ENCODE data around the gene ATPAF1. TPM values are rescaled to one million over a fixed set of nuclear protein-coding genes. Genes with fewer than 3 reads are reported as not detected.
A peak's percentile ranks its signal among the peaks of the same experiment; 100 is the strongest.

ATPAF1 gene
- total and polyA plus RNA-seq, 7 donors, result 60.9 to 156 (median 100) TPM

DNA sequence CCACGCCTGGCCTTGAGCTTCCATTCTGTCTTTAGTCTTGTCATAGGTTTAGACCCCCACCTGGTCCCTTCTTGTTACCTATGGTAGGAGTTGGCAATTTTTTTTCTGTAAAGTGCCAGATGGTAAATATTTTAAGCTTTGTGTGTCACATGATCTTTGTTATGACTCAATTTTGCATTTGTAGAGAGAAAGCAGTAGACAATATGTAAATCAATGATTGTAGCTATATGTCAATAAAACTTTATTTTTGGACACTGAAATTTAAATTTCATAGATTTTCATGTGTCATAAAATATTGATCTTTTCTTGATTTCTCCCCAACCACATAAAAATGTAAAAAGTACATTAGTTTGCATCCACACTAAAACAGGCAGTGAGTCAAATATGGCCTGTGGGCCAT is 72.1 kb downstream of the ATPAF1 start:
- Histone ChIP-seq H3K4me3 (no peak overlapping the region), H3K4me1 (peaks cover 18% of the 10 kb centered on the region), H3K36me3 (ENCODE audit: insufficient read depth in 1 of 2, low read depth in 1 of 2) (peaks cover 4 to 32% of the 10 kb centered on the region in 2 donors), H3K9me3 (no peaks in the 10 kb centered on the region), H3K27ac (no peak overlapping the region), H3K27me3 (ENCODE audit: insufficient read depth in 3 of 3, low read length in 2 of 3) (no peaks in the 10 kb centered on the region)
- DNase-seq (no peak), ATAC-seq (no peak)
- 91 to 100% (median 100%) methylated on average over 1 of the region's 1 CpG for WGBS, 3 donors
- intact Hi-C loops (cut with DNase I), result no loop called here
- TF ChIP-seq, protein P1, sequence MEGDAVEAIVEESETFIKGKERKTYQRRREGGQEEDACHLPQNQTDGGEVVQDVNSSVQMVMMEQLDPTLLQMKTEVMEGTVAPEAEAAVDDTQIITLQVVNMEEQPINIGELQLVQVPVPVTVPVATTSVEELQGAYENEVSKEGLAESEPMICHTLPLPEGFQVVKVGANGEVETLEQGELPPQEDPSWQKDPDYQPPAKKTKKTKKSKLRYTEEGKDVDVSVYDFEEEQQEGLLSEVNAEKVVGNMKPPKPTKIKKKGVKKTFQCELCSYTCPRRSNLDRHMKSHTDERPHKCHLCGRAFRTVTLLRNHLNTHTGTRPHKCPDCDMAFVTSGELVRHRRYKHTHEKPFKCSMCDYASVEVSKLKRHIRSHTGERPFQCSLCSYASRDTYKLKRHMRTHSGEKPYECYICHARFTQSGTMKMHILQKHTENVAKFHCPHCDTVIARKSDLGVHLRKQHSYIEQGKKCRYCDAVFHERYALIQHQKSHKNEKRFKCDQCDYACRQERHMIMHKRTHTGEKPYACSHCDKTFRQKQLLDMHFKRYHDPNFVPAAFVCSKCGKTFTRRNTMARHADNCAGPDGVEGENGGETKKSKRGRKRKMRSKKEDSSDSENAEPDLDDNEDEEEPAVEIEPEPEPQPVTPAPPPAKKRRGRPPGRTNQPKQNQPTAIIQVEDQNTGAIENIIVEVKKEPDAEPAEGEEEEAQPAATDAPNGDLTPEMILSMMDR (IDR thresholded peaks at IDR 0.05), result no peak

DNA sequence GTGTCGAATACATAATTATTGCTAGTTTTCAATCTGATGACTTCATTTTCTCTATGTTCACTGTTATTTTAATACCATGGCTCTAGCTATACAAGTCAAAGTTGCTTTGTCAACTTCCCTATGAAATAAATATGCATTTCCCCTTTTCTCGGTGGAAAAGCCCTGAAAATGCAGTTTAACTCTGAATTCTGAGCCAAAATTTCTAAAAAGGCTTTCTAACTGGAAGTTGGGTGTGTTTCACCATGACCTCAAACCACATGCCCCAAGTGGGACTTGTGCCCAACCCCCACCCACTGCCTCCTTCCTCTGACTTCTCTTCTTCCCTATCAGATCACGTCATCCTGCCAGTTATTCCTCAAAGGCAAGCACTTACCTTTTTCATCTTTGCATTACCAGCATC is 73.0 kb downstream of the ATPAF1 start:
- Histone ChIP-seq H3K27me3 (ENCODE audit: insufficient read depth in 3 of 3, low read length in 2 of 3) (no peaks in the 10 kb centered on the region), H3K4me3 (no peak overlapping the region), H3K36me3 (ENCODE audit: insufficient read depth in 1 of 2, low read depth in 1 of 2) (peaks cover 7 to 41% of the 10 kb centered on the region in 2 donors), H3K27ac (no peak overlapping the region), H3K4me1 (peaks cover 14% of the 10 kb centered on the region), H3K9me3 (no peaks in the 10 kb centered on the region)
- ATAC-seq (no peak), DNase-seq (peak; percentile 65 to 79)
- intact Hi-C loops (cut with DNase I), result no loop called here
- 49 to 66% (median 57%) methylated on average over 3 of the region's 3 CpGs for WGBS, 3 donors
- TF ChIP-seq, protein P1 (IDR thresholded peaks at IDR 0.05), result no peak

DNA sequence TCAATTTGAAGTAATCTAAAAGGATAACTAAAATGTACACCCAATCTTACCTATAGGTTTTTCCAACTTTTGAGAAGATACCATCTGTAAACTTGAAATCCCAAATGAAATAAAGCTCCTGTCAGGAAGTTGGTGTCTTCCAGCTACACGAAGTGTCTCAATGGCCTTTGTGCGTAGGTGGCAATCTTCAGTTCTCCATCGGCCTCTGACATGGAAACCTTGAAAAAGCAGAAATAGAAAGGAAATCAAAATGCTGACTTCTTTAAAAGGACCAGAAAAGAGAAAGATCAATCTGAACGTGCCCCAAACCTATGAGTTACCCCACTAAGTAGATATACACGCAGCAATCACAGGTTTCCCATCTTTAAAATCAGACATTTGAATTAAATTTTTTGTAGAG is 74.1 kb downstream of the ATPAF1 start:
- Histone ChIP-seq H3K4me1 (peaks cover 6% of the 10 kb centered on the region), H3K27me3 (ENCODE audit: insufficient read depth in 3 of 3, low read length in 2 of 3) (no peaks in the 10 kb centered on the region), H3K27ac (no peak overlapping the region), H3K9me3 (no peaks in the 10 kb centered on the region), H3K36me3 (ENCODE audit: insufficient read depth in 1 of 2, low read depth in 1 of 2) (peaks cover 7 to 52% of the 10 kb centered on the region in 2 donors), H3K4me3 (no peak overlapping the region)
- WGBS, 3 donors, result 89 to 94% (median 92%) methylated on average over 5 of the region's 5 CpGs
- DNase-seq (no peak), ATAC-seq (no peak)
- intact Hi-C loops (cut with DNase I), result no loop called here
- TF ChIP-seq, protein P1 (IDR thresholded peaks at IDR 0.05), result no peak

DNA sequence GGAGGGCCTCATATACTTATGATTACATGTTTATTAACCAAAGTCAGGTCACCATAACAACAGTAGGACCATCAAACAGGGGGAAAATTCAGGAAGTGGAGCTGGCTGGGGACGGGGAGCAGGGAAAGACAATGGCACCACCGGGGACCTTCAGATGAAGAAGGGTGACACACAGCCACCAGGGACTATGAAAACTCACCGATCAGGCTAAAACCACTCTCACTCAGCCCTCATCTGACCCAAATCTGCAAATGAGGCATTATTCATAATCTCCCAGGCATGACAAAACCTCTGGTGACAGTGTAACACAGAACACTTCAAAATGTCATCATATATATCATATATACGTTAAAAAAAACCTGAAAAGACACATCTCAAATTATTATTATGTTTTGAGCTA is 75.3 kb downstream of the ATPAF1 start:
- TF ChIP-seq, protein P1 (IDR thresholded peaks at IDR 0.05), result no peak
- intact Hi-C loops (cut with DNase I), result no loop called here
- DNase-seq (no peak), ATAC-seq (no peak)
- H3K27ac ChIP-seq, result no peak overlapping the region
- H3K27me3 ChIP-seq (ENCODE audit: insufficient read depth in 3 of 3, low read length in 2 of 3), result no peaks in the 10 kb centered on the region
- H3K4me1 ChIP-seq, result no peaks in the 10 kb centered on the region
- WGBS, 3 donors, result 85 to 86% (median 85%) methylated on average over 4 of the region's 4 CpGs
- peaks cover 7 to 56% of the 10 kb centered on the region in 2 donors for H3K36me3 ChIP-seq (ENCODE audit: insufficient read depth in 1 of 2, low read depth in 1 of 2)
- H3K9me3 ChIP-seq, result no peaks in the 10 kb centered on the region
- H3K4me3 ChIP-seq, result no peak overlapping the region

DNA sequence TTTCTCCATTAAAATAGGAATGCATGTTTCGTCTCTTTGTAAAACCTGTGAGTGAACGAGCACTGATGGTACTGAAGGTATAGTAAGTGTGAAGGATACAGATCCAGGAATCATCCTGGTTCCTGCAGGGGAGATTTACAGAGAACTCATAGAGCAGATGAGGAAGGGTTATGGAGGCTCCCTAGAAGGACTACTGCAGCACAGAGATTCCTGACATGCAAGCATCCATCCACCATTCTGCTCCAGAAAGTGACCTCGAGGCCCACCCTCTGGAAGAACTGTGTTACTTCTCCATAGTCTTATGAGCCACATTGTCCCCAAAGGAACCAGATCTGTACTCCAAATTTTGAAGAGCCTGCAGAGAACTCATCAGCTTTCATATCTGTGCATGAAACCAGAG is 78.6 kb downstream of the ATPAF1 start:
- Histone ChIP-seq H3K4me1 (no peaks in the 10 kb centered on the region), H3K36me3 (ENCODE audit: insufficient read depth in 1 of 2, low read depth in 1 of 2) (peaks cover 14 to 77% of the 10 kb centered on the region in 2 donors), H3K27ac (no peak overlapping the region), H3K27me3 (ENCODE audit: insufficient read depth in 3 of 3, low read length in 2 of 3) (no peaks in the 10 kb centered on the region), H3K4me3 (no peak overlapping the region), H3K9me3 (no peaks in the 10 kb centered on the region)
- WGBS, 3 donors, result 91 to 94% (median 93%) methylated on average over 3 of the region's 3 CpGs
- no peak for DNase-seq
- intact Hi-C loops (cut with DNase I), result no loop called here
- no peak for ATAC-seq
- TF ChIP-seq, protein P1 (IDR thresholded peaks at IDR 0.05), result no peak

Data from psoas muscle (tissue), 8 donors.